ENCODE data around the gene GAMT. TPM values are rescaled to one million over a fixed set of nuclear protein-coding genes. Genes with fewer than 3 reads are reported as not detected.

Gene GAMT
- total and polyA plus RNA-seq, 2 of the 13 experiments (the other 11 are each of a cell fraction or from before 2014, with no cell fraction given) = 115 to 124 TPM

DNA sequence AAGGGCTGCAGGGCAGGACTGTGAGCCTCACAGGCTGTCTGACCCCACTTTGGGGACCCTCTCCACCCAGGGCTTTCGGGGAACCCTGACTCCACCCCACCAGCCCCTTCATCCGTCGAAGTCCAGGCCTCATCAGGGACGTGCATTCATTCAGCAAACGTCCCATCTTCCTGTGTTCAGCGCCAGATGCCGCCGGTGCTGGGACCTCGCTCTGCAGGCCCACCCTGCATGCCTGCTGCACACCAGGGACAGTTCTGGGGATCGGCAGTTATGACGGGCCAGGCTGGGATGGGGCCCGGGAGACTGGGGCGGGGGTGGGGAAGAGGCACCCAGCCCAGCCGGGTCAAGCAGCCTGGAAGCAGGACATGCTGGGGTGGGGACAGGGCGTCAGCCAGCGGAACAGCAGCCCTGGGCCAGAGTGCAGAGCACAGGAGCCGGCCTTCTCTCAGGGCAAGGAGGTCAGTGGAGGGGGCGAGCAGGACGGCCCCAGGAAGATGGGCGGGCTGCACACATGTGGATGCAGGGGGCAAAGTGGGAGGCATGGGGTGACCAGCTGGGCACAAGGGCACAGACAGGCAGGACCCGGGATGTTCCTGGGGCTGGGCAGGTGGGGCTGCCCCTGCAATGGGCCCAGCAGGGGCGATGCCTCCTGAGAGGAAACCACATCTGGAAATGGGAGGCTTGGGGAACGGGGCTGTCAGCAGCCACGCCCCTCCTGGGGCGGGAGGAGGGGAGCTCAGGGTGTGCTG, 5.1 kb downstream of the GAMT start (continued):
- TF ChIP-seq, protein P1, sequence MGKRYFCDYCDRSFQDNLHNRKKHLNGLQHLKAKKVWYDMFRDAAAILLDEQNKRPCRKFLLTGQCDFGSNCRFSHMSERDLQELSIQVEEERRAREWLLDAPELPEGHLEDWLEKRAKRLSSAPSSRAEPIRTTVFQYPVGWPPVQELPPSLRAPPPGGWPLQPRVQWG (CRISPR knock-in tag; IDR thresholded peaks at IDR 0.05; ENCODE audit: borderline replicate concordance, low read depth) = no peak
- TF ChIP-seq ZNF101 (CRISPR knock-in tag; IDR thresholded peaks at IDR 0.05; ENCODE audit: borderline replicate concordance, low read depth) (no peak), XBP1 (CRISPR knock-in tag; IDR thresholded peaks at IDR 0.05) (no peak), ATRX (CRISPR knock-in tag; IDR thresholded peaks at IDR 0.05; ENCODE audit: borderline replicate concordance) (no peak), POLR2AphosphoS5 (IDR thresholded peaks at IDR 0.05; ENCODE audit: low read depth, low read length) (peak; percentile 70; the same call in 1 of the 2 replicates), SIX1 (CRISPR knock-in tag; IDR thresholded peaks at IDR 0.05; ENCODE audit: borderline replicate concordance) (no peak), SKIL (CRISPR knock-in tag; IDR thresholded peaks at IDR 0.05; ENCODE audit: borderline replicate concordance) (0 out of 2 replicates have a peak, but pooled peaks have one; percentile 19), TEAD3 (CRISPR knock-in tag; optimal IDR thresholded peaks at IDR 0.05; ENCODE audit: borderline replicate concordance) (no peak), SRF (IDR thresholded peaks at IDR 0.05; ENCODE audit: low read depth, low read length) (no peak), ZNF207 (IDR thresholded peaks at IDR 0.05; ENCODE audit: borderline replicate concordance) (no peak), MBD4 (IDR thresholded peaks at IDR 0.05; ENCODE audit: borderline replicate concordance, low read length) (no peak), SALL1 (CRISPR knock-in tag; IDR thresholded peaks at IDR 0.05) (no peak), JUN (CRISPR knock-in tag; IDR thresholded peaks at IDR 0.05) (no peak), KDM4B (CRISPR knock-in tag; IDR thresholded peaks at IDR 0.05) (no peak), SOX13 (IDR thresholded peaks at IDR 0.05) (no peak), SOX13 (CRISPR knock-in tag; conservative IDR thresholded peaks at IDR 0.05 in 1 of 2, IDR thresholded peaks at IDR 0.05 in 1 of 2) (no peak), ZBTB38 (CRISPR knock-in tag; IDR thresholded peaks at IDR 0.05) (no peak), ZFX (CRISPR knock-in tag; IDR thresholded peaks at IDR 0.05; ENCODE audit: low read depth) (no peak), ZNF432 (CRISPR knock-in tag; IDR thresholded peaks at IDR 0.05; ENCODE audit: borderline replicate concordance) (no peak), KLF6 (CRISPR knock-in tag; IDR thresholded peaks at IDR 0.05) (no peak), ZNF441 (CRISPR knock-in tag; IDR thresholded peaks at IDR 0.05; ENCODE audit: borderline replicate concordance) (no peak), ZNF331 (CRISPR knock-in tag; IDR thresholded peaks at IDR 0.05) (no peak), POLR2G (IDR thresholded peaks at IDR 0.05; ENCODE audit: low read depth, low read length) (peak; percentile 76), ZNF678 (CRISPR knock-in tag; IDR thresholded peaks at IDR 0.05) (no peak), ZKSCAN8 (CRISPR knock-in tag; IDR thresholded peaks at IDR 0.05; ENCODE audit: borderline replicate concordance) (no peak), ZNF761 (CRISPR knock-in tag; conservative IDR thresholded peaks at IDR 0.05) (no peak), ZNF570 (CRISPR knock-in tag; IDR thresholded peaks at IDR 0.05; ENCODE audit: borderline replicate concordance) (no peak), HOXA5 (CRISPR knock-in tag; IDR thresholded peaks at IDR 0.05) (no peak), HNRNPUL1 (IDR thresholded peaks at IDR 0.05; ENCODE audit: low read depth, low read length) (no peak), ZSCAN21 (CRISPR knock-in tag; IDR thresholded peaks at IDR 0.05; ENCODE audit: borderline replicate concordance) (no peak; the same call in 1 of the 2 replicates), DNMT1 (CRISPR knock-in tag; IDR thresholded peaks at IDR 0.05) (0 out of 2 replicates have a peak, but pooled peaks have one; percentile 23)

Measured in HepG2 (cell line).